CD4-positive, alpha-beta T cell treated with Interleukin-21 for 1 hour (primary cell): ENCODE results near the gene SNTG2.
A peak's percentile ranks its signal among the peaks of the same experiment; 100 is the strongest.

Experiments
- DNase-seq: peaks from one replicate; pipeline ENCODE4 v3.0.0-alpha.2; 2020

The SNTG2 gene

GRCh38 chr2:1153920-1154319, 203.3 kb downstream of the SNTG2 start:
- no peak for DNase-seq

GRCh38 chr2:1154710-1155594, 204.3 kb downstream of the SNTG2 start:
- no peak for DNase-seq

- DNase-seq: no peak
These were observed 205.4 kb downstream of the SNTG2 start for GRCh38 chr2:1156059-1156458.

- no peak for DNase-seq
These were observed 205.9 kb downstream of the SNTG2 start for GRCh38 chr2:1156531-1156930.

DNA sequence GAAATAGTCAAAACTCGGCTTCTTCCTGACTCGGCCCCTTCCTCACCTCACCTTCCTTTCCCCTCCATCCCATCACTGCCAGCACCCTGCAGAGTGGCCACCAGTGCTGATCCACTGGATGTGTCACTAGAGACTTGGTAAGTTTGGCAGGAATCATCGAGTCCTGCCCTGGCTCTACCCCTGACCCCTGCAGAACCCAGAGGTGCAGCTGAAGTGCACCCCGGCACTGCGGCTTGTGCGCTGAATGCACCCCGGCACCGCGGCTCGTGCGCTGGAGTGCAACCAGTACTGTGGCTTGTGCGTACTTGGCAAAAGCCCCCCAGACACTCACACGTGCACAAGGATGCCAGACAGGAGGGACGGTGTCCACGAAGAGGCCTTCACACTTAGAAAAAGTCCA, 206.5 kb downstream of the SNTG2 start:
- no peak for DNase-seq

DNA sequence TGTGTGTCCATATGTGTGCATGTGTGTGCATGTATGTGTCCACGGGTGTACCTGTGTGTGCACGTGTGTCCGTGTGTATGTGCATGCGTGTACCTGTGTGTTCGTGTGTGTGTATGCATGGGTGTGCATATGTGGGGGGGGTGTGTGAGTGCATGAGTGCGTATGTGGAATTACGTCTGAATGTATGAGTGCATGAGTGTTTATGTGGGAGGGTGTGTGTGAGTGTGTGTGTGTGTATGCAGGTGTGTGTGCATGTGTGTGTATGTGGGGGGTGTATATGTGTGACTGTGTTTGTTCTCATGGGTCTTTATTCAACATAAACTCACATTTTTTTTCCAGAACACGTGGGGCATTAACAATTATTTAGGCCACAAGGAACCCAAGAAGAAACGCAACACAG, 208.4 kb downstream of the SNTG2 start:
- no peak for DNase-seq

GRCh38 chr2:1162246-1162645, 211.6 kb downstream of the SNTG2 start:
- DNase-seq: no peak

DNA sequence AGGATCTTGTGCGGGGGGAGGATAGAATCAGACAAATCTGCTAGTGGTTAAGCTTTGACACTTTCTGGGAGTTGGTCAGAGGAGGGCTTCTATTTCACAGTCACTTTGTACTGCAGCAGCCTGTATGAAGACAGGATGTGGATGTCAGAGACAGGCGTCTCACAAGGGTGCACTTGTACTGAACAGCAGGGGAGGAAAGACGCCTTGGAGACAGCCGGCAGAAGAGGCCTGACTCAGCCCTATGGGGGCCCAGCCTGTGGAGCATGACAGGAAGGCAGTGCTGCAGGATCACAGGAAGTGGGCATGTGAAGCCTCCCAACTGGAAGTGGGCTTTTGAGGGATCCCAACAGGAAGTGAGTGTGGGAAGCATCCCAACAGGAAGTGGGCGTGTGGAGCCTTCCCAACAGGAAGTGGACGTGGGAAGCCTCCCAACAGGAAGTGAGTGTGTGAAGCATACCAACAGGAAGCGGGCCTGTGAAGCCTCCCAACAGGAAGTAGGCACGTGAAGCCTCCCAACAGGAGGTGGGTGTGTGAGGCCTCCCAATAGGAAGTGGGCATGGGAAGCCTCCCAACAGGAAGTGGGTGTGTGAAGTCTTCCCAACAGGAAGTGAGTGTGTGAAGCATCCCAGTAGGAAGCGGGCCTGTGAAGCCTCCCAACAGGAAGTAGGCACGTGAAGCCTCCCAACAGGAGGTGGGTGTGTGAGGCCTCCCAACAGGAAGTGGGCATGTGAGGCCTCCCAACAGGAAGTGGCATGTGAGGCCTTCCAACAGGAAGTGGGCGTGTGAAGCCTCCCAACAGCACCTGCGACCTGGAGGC, 212.3 kb downstream of the SNTG2 start:
- DNase-seq: peak; percentile 26

DNA sequence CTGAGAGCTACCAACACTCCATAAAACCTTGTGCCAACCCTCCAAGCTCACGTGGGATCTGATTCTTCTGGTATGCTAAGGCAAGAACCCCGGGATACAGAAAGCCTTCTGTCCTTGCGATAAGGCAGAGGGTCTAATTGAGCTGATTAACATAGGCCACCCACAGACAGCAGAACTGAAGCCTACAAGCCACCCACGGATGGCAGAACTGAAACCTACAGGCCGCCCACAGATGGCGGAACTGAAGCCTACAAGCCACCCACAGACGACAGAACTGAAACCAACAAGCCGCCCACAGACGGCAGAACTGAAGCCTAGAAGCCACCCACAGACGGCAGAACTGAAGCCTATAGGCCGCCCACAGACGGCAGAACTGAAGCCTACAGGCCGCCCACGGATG, 216.3 kb downstream of the SNTG2 start:
- no peak for DNase-seq

DNA sequence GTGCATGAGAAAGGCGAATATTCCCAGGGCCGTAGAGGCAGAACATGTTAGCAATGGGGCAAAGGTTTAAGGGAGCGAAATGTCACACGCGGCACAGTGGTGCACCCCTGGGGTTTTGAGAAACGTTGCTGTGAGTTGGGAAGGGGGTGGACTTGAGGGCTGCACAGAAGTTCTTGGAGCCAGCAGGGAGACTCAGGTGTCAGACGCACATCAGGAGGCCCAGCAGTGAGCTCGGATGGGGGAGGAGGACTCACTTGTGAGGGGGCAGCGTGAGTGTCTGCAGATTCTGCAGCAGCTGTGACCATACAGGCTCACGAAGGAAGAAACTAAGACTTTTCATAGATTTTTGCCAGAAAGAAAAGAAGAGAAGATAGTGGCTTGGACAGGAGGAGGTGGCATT, 218.2 kb downstream of the SNTG2 start:
- DNase-seq: no peak

DNA sequence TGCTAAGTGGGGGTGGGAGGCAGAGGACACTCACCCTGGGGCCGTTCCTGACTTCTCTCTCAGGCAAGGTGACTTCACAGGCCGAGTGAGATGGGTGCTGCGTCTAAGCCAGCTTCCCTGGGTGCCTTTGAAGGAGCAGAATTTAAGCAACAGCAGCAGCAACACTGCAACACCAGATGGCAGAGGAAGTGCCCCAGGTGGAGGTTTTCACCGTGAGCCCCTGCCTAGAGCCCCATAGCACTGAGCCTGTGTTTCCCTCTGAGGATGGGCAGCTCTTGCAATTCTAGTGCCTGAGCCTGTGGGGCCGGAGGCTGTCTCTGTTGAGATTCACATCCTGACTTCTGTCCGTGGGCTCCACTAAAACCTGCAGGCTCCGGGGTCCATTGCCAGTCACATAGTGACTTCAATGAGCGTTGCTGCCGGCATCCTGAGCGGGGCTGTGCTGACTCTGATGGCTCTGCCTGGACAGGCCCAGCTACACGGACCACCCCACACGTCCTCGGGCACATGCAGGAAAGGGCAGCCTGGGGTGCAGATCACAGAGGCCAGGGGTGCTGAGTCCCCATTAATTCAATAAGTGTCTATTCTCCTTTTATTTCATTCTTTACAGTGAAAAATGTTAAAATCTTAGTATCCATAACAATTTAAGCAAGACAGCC, 218.8 kb downstream of the SNTG2 start:
- DNase-seq: no peak

DNA sequence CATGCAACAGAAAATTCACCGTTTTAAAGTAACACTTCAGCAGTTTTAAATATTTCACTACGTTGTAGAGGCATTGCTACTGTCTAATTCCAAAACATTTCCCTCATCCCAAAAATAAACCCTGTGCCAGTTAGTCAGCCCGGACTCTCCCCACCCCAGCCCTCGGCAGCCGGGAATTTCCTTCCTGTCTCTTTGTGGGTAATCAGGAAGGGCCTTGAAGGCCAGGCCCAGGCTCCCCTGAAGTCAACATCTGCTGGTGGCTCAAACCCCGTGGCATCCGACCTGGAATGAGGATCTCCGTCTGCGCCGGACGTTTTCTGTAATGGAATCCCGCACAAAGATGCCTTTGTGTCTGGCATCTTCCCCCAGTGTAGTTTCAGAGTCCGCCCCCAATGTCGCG, 219.6 kb downstream of the SNTG2 start:
- DNase-seq: no peak

- no peak for DNase-seq
These were observed 220.1 kb downstream of the SNTG2 start for GRCh38 chr2:1170711-1171110.

DNA sequence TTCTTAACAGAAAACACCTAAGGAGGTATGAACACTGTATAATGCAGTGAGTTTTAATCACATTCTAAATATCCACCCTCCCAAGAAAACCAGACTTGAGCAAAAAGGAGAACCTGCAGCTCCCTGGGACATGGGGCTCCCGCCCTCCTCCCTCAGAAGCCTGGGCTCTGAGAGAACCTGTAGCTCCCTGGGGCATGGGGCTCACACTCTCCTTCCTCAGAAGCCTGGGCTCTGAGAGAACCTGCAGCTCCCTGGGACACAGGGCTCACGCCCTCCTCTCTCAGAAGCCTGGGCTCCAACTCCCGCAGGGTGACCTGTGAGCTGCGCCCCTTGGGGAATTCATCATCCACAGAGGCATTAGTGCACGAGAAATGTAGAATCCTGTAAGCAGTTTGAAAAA, 222.9 kb downstream of the SNTG2 start:
- DNase-seq: no peak

DNA sequence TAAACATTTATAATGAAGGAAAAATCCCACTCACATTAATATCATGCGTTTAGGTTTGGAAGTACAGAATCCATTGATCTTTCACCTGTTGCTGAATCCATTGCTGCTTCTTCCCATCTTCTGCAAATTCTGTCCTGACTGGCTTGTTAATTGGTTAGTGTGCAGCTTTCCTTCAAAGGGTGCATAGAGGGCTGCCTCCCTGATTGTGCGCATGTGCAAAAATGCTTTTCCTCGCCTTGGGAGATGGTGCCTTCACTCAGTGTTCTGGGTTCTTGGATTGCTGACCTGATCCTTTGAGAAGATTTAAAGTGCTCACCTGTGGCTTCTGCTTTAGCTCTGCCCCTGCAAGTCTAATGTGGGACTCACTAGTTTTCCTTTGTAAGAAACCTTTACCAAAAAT, 231.2 kb downstream of the SNTG2 start:
- no peak for DNase-seq

DNA sequence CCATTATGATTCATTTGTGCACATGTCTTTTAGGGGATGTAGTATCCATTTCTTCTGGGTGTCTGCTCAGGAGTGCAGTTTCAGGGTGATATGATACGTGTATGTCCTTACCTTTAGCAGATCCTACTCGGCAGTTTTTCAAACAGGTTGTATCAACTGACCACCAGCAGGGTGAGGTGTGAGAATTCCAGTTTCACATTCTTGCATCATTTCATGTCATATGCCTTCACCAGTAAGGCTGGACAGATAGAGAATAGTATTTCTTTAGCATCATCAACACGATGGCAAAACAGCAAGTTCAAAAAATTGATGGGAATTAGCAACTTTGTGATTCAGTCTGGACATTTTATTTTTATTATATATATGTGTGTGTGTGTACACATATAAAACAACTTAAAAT, 232.7 kb downstream of the SNTG2 start:
- no peak for DNase-seq

GRCh38 chr2:1186421-1186820, 235.8 kb downstream of the SNTG2 start:
- DNase-seq: no peak

DNA sequence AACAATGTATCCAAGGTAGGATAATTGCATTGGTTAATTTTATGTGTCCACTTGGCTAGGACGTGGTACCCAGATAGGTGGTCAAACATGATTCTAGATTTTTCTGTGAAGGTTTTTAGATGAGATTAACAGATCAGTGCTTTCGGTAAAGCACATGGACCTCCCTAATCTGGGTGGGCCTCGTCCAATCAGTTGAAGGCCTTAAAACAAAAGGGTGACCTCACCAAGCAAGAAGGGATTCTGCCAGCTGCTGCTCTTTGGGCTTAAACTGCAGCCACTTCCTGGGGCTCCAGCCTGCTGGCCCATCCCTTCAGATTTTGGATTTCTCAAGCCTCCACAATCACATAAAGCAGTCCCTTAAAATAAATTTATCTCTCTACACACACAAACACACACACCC, 236.5 kb downstream of the SNTG2 start:
- no peak for DNase-seq

- DNase-seq: no peak
These were observed 241.5 kb downstream of the SNTG2 start for GRCh38 chr2:1192121-1192520.

DNA sequence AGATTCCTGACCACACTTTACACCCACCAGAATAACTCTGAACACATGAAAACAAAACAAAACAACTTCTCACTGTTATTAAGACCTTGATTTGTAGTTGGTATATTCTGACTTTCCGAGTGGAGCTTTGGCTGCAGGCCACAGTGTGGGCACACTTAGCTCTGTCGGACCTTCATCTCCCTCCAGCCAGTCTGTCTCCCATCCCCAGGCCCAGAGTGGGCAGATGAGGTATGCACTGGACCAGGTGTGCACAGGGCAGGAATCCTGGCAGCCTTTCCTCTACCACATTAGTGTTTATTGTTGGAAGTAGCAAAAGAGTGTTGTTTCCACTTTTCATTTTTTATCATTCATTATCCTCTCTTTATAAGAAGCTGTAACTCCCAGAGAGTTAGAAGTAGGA, 243.2 kb downstream of the SNTG2 start:
- no peak for DNase-seq

GRCh38 chr2:1203772-1204171, 253.1 kb downstream of the SNTG2 start:
- no peak for DNase-seq

DNA sequence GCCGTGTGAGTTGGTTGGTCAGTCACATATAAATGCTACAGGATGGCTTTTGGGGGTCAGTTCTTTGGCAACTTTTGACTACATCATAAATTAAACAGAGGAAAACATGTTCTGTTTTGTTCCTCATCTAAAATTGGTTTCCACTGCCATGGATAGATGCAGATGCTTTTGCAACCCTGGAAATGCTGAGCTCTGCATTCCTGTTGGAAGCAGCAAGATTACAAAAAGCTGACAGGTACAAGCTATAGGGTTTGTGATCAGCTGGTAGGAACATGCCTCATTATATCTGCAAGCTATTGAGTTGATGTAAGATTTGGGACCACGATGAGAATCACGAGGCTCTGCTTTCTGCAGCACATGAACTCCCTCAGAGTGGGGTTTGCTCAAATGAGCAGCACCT, 255.2 kb downstream of the SNTG2 start:
- no peak for DNase-seq

GRCh38 chr2:1207962-1208510, 257.4 kb downstream of the SNTG2 start:
- DNase-seq: no peak
